GM23338 (cell line): ENCODE data around the gene MYL6. TPM values are rescaled to one million over a fixed set of nuclear protein-coding genes. Genes with fewer than 3 reads are reported as not detected.

Experiments
- ATAC-seq: fragments of 200-7000 bp; cut with Tn5 transposase; 3 replicates; pipeline ENCODE4 v1.9.1; 2020
- DNase-seq: peaks from one replicate; pipeline ENCODE4 v3.0.0-alpha.2; 2015; ENCODE audit warnings: low spot score
- H2AFZ ChIP-seq: fragments of 200-600 bp; sonication (generic); 2 replicates; pipeline ENCODE4 v1.8.0; 2016; ENCODE audit warnings: antibody characterized with exemption, mild to moderate bottlenecking, moderate library complexity
- H3F3A ChIP-seq: fragments of 200-600 bp; sonication (generic); replicated peaks from 2 replicates; pipeline ENCODE4 v1.8.0; 2017; ENCODE audit warnings: antibody characterized with exemption, mixed run types, low read depth
- H3K27ac ChIP-seq: fragments of 200-600 bp; sonication (generic); 2 replicates; pipeline ENCODE4 v1.6.1; 2016; ENCODE audit warnings: low read depth
- H3K27me3 ChIP-seq: fragments of 200-600 bp; sonication (generic); 2 replicates; pipeline ENCODE4 v1.8.0; 2016; ENCODE audit warnings: mild to moderate bottlenecking, mixed run types, moderate library complexity; ENCODE audit not compliant: insufficient read depth
- H3K36me3 ChIP-seq: fragments of 200-600 bp; sonication (generic); 2 replicates; pipeline ENCODE4 v1.8.0; 2016; ENCODE audit warnings: mild to moderate bottlenecking; ENCODE audit not compliant: insufficient read depth
- H3K4me1 ChIP-seq: fragments of 200-600 bp; sonication (generic); 2 replicates; pipeline ENCODE4 v1.8.0; 2016; ENCODE audit warnings: mild to moderate bottlenecking, moderate library complexity; ENCODE audit not compliant: insufficient read depth
- H3K4me2 ChIP-seq: fragments of 200-600 bp; sonication (generic); 2 replicates; pipeline ENCODE4 v1.7.1; 2017; ENCODE audit warnings: mixed run types
- H3K4me3 ChIP-seq: fragments of 200-600 bp; sonication (generic); 2 replicates; pipeline ENCODE4 v1.6.1; 2016; ENCODE audit warnings: mixed run types
- H3K79me2 ChIP-seq: fragments of 200-600 bp; sonication (generic); replicated peaks from 2 replicates; pipeline ENCODE4 v1.8.0; 2017; ENCODE audit warnings: mild to moderate bottlenecking; ENCODE audit not compliant: insufficient read depth
- H3K9me2 ChIP-seq: fragments of 200-600 bp; sonication (generic); 2 replicates; pipeline ENCODE4 v1.8.0; 2017; ENCODE audit not compliant: insufficient read depth
- H4K20me1 ChIP-seq: fragments of 200-600 bp; sonication (generic); replicated peaks from 2 replicates; pipeline ENCODE4 v1.8.0; 2017; ENCODE audit warnings: mild to moderate bottlenecking; ENCODE audit not compliant: insufficient read depth
- H3K27ac Mint-ChIP-seq: 2 replicates; pipeline ENCODE4 v1.8.0; 2020; ENCODE audit warnings: inconsistent platforms, mild to moderate bottlenecking, moderate library complexity, mixed read lengths
- H3K27me3 Mint-ChIP-seq: 3 replicates; pipeline ENCODE4 v1.8.0; 2022; ENCODE audit warnings: low read depth, mild to moderate bottlenecking, moderate library complexity, mixed read lengths, inconsistent platforms; ENCODE audit not compliant: insufficient read depth, poor library complexity
- H3K36me3 Mint-ChIP-seq: 3 replicates; pipeline ENCODE4 v1.8.0; 2021; ENCODE audit warnings: low read depth, mild to moderate bottlenecking, inconsistent platforms, moderate library complexity, mixed read lengths
- H3K4me1 Mint-ChIP-seq: 3 replicates; pipeline ENCODE4 v1.8.0; 2020; ENCODE audit warnings: mild to moderate bottlenecking, inconsistent platforms, mixed read lengths
- H3K4me3 Mint-ChIP-seq: 3 replicates; pipeline ENCODE4 v1.8.0; 2021; ENCODE audit warnings: moderate library complexity, mild to moderate bottlenecking, inconsistent platforms, mixed read lengths
- H3K9me3 Mint-ChIP-seq: 3 replicates; pipeline ENCODE4 v1.8.0; 2020; ENCODE audit warnings: moderate library complexity, mild to moderate bottlenecking, inconsistent platforms, mixed read lengths
- EZH2 ChIP-seq: fragments of 200-600 bp; sonication (generic); IDR thresholded peaks from one replicate; pipeline ENCODE4 v1.8.0; 2017; ENCODE audit warnings: antibody characterized with exemption, mild to moderate bottlenecking, low read depth; ENCODE audit not compliant: unreplicated experiment
- POLR2AphosphoS5 ChIP-seq: IDR thresholded peaks from 2 replicates; pipeline ENCODE4 v1.6.1; 2016; ENCODE audit warnings: antibody characterized with exemption, low read depth
- ZNF114 ChIP-seq: fragments of 250-450 bp; sonication (Bioruptor Pico); IDR thresholded peaks from 2 replicates; pipeline ENCODE4 v1.5.0; 2020; ENCODE audit warnings: mild to moderate bottlenecking, moderate library complexity
- ZNF331 ChIP-seq: fragments of 250-450 bp; sonication (Bioruptor Pico); IDR thresholded peaks from 2 replicates; pipeline ENCODE4 v1.5.0; 2020; ENCODE audit warnings: low read depth, mild to moderate bottlenecking, moderate library complexity
- polyA plus RNA-seq: library from polyadenylated mRNA; unstranded; fragments of >200 nt; fragmentation: Nextera tagmentation; extraction: Ambion mirVana; gene quantifications from 2 replicates; pipeline ENCODE4 v1.2.1, GENCODE V29; 2016
- total RNA-seq: library from RNA; depleted of rRNA; stranded (reverse); fragments of >200 nt; shearing (Covaris generic); gene quantifications from 2 replicates; pipeline ENCODE4 v1.2.3, GENCODE V29; 2014
- TF ChIP-seq, protein P1 (sequence below): IDR thresholded peaks from 2 replicates; pipeline ENCODE4 v1.6.1; 2016; ENCODE audit warnings: antibody characterized with exemption
- TF ChIP-seq, protein P2 (sequence below), 2 experiments: fragments of 200-600 bp in 1 of 2; sonication (generic) in 1 of 2; conservative IDR thresholded peaks; 2 replicates each; pipeline versions ENCODE4 v1.5.1 to v1.6.1; 2016 to 2017; ENCODE audit warnings: antibody characterized with exemption in 2 of 2, low read depth in 2 of 2, mild to moderate bottlenecking in 2 of 2, moderate library complexity in 1 of 2
- TF ChIP-seq, protein P3 (sequence below): IDR thresholded peaks from one replicate; pipeline ENCODE4 v1.6.1; 2018; ENCODE audit warnings: antibody characterized with exemption; ENCODE audit not compliant: unreplicated experiment

The MYL6 gene
- total and polyA plus RNA-seq, 2 experiments from 2014 or later: 1,092 to 1,545 TPM

DNA sequence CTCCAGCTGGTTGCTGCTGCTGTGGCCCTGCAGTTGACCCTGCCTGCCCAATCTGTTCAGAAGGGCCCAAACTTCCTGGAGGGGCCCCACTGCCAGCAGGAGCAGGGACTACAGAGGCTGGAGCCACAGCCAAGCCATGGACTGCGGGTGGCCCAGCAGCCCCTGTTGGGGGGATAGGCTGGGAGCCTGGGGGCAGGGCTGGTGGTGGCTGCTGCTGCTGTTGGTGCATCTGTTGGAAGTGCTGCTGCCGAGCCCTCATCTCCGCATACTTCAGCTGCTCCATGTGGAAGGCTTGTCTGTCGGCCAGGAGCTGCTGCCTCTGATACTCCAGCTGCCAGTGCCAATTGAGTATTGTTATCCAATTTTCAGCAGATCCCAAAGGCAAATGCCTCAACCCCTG, 7.2 kb downstream of the MYL6 start (continued):
- TF ChIP-seq, protein P1, sequence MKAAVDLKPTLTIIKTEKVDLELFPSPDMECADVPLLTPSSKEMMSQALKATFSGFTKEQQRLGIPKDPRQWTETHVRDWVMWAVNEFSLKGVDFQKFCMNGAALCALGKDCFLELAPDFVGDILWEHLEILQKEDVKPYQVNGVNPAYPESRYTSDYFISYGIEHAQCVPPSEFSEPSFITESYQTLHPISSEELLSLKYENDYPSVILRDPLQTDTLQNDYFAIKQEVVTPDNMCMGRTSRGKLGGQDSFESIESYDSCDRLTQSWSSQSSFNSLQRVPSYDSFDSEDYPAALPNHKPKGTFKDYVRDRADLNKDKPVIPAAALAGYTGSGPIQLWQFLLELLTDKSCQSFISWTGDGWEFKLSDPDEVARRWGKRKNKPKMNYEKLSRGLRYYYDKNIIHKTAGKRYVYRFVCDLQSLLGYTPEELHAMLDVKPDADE: no peak
- no peak for TF ChIP-seq ZNF331 (CRISPR knock-in tag)
- no peak for TF ChIP-seq POLR2AphosphoS5
- TF ChIP-seq EZH2: no peak
- TF ChIP-seq, protein P2, sequence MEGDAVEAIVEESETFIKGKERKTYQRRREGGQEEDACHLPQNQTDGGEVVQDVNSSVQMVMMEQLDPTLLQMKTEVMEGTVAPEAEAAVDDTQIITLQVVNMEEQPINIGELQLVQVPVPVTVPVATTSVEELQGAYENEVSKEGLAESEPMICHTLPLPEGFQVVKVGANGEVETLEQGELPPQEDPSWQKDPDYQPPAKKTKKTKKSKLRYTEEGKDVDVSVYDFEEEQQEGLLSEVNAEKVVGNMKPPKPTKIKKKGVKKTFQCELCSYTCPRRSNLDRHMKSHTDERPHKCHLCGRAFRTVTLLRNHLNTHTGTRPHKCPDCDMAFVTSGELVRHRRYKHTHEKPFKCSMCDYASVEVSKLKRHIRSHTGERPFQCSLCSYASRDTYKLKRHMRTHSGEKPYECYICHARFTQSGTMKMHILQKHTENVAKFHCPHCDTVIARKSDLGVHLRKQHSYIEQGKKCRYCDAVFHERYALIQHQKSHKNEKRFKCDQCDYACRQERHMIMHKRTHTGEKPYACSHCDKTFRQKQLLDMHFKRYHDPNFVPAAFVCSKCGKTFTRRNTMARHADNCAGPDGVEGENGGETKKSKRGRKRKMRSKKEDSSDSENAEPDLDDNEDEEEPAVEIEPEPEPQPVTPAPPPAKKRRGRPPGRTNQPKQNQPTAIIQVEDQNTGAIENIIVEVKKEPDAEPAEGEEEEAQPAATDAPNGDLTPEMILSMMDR (conservative IDR thresholded peaks at IDR 0.05; ENCODE audit: low read depth in 2 of 2): no peak
- TF ChIP-seq, protein P3, sequence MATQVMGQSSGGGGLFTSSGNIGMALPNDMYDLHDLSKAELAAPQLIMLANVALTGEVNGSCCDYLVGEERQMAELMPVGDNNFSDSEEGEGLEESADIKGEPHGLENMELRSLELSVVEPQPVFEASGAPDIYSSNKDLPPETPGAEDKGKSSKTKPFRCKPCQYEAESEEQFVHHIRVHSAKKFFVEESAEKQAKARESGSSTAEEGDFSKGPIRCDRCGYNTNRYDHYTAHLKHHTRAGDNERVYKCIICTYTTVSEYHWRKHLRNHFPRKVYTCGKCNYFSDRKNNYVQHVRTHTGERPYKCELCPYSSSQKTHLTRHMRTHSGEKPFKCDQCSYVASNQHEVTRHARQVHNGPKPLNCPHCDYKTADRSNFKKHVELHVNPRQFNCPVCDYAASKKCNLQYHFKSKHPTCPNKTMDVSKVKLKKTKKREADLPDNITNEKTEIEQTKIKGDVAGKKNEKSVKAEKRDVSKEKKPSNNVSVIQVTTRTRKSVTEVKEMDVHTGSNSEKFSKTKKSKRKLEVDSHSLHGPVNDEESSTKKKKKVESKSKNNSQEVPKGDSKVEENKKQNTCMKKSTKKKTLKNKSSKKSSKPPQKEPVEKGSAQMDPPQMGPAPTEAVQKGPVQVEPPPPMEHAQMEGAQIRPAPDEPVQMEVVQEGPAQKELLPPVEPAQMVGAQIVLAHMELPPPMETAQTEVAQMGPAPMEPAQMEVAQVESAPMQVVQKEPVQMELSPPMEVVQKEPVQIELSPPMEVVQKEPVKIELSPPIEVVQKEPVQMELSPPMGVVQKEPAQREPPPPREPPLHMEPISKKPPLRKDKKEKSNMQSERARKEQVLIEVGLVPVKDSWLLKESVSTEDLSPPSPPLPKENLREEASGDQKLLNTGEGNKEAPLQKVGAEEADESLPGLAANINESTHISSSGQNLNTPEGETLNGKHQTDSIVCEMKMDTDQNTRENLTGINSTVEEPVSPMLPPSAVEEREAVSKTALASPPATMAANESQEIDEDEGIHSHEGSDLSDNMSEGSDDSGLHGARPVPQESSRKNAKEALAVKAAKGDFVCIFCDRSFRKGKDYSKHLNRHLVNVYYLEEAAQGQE: no peak

DNA sequence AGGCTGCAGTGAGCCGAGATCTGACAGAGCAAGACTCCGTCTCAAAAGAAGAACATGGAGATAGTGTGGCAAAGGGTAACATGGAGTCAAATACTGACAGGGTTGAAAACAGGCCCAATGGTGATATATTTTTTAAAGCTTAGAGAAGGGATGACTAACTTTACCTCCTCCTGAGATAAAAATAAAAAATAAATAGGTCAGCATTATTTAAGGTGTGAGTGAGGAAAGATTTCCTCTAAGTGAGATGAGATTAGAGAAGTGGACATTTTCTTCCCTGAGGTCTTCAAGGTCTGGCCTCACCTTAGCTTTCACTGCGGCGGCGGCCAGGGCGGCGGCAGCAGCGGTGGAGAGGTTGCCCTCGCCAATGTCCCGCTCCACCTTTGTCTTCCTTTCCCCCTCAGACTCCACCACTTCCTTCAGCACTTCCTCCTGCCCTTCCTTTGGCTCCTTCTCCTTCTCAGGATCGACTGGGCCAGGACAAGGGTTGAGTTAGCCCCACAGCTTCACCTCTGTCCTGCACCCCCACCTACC, 11.1 kb downstream of the MYL6 start:
- Histone ChIP-seq H3K4me3 (no peak overlapping the region), H4K20me1 (0 out of 2 replicates have a peak, but pooled peaks cover 8% of the 10 kb centered on the region), H2AFZ (no peak overlapping the region), H3K4me1 (no peaks in the 10 kb centered on the region), H3K27me3 (no peaks in the 10 kb centered on the region), H3K9me2 (no peaks in the 10 kb centered on the region), H3K79me2 (no peaks in the 10 kb centered on the region), H3F3A (peaks cover 28% of the 10 kb centered on the region), H3K36me3 (peaks cover 65% of the 10 kb centered on the region), H3K27ac (no peak overlapping the region), H3K4me2 (no peak overlapping the region)
- ATAC-seq (no peak), DNase-seq (no peak)
- Mint-ChIP-seq H3K4me3 (no peak overlapping the region), H3K27me3 (peaks cover 7% of the 10 kb centered on the region), H3K27ac (no peak overlapping the region; the same call in 1 of the 2 replicates), H3K36me3 (peaks cover 93% of the 10 kb centered on the region), H3K4me1 (no peaks in the 10 kb centered on the region), H3K9me3 (no peaks in the 10 kb centered on the region)
- TF ChIP-seq, protein P2 (conservative IDR thresholded peaks at IDR 0.05; ENCODE audit: low read depth in 2 of 2): no peak
- TF ChIP-seq, protein P3: no peak
- no peak for TF ChIP-seq ZNF114 (CRISPR knock-in tag)
